AG20443 (cell line): ENCODE data around the gene CST7.
"Not testable (repeated sequence)": the region's sequence is repeated elsewhere in the genome, so short reads cannot be mapped to it uniquely, and the experiment has no call there.

Experiments
- DNase-seq: peaks from one replicate; pipeline ENCODE4 v3.0.0; 2012; ENCODE audit warnings: low spot score, mixed read lengths

CST7 gene

DNA sequence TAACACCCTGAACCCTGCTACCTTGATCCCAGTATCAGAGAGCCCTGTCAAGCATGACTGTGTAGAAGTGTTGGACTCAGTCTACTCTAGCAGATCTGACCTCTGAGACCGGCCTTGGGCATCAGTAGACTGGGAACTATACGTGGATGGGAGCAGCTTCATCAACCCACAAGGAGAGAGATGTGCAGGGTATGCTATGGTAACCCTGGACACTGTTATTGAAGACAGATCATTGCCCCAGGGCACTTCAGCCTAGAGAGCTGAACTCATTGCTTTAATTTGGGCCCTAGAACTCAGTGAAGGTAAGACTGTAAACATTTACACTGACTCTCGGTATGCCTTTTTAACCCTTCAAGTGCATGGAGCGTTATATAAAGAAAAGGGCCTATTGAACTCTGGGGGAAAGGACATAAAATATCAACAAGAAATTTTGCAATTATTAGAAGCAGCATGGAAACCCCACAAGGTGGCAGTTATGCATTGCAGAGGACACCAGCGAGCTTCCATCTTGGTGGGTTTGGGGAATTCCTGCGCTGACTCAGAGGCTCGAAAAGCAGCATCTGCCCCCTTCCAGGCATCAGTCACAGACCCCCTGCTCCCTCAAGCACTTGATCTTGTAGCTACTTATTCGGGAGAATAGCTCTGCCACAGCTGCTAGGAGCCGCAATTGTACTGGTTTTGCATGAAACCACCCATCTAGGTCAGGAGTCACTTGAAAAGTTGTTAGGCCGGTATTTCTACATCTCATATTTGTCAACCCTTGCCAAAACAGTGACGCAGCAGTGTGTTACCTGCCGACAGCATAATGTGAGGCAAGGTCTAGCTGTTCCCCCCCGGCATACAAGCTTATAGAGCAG lies 19.0 kb upstream of the CST7 start:
- DNase-seq = not testable (repeated sequence)

DNA sequence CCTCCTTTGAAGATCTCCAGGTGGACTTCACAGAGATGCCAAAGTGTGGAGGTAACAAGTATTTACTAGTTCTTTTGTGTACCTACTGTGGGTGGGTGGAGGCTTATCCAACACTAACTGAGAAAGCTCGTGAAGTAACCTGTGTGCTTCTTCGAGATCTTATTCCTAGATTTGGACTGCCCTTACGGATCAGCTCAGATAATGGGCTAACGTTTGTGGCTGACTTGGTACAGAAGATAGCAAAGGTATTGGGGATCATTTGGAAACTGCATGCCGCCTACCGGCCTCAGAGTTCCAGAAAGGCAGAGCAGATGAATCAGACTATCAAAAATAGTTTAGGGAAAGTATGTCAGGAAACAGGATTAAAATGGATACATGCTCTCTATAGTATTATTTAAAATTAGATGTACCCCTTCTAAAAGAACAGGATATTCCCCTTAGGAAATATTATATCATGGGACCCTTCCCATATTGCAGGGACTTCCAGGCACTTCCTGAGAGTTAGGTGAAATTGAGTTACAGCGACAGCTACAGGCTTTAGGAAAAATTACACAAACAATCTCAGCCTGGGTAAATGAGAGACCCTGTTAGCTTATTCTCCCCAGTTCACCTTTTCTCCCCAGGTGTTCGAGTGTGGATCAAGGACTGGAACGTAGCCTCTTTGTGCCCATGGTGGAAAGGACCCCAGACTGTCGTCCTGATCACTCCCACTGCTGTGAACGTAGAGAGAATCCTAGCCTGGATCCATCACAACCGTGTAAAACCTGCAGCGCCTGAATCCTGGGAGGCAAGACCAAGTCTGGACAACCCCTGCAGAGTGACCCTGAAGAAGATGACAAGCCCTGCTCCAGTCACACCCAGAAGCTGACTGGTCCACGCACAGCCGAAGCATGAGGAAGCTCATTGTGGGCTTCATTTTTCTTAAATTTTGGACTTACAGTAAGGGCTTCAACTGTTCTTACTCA lies 18.1 kb upstream of the CST7 start:
- not testable (repeated sequence) for DNase-seq

DNA sequence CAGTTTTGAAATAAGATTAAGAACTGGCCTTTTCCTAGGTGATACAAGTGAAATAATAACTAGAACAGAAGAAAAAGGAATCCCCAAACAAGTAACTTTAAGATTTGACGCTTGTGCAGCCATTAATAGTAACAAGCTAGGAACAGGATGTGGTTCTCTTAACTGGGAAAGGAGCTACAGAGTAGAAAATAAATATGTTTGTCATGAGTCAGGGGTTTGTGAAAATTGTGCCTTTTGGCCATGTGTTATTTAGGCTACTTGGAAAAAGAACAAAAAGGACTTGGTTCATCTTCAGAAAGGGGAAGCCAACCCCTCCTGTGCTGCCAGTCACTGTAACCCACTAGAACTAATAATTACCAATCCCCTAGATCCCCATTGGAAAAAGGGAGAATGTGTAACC lies 17.2 kb upstream of the CST7 start:
- DNase-seq = not testable (repeated sequence)

DNA sequence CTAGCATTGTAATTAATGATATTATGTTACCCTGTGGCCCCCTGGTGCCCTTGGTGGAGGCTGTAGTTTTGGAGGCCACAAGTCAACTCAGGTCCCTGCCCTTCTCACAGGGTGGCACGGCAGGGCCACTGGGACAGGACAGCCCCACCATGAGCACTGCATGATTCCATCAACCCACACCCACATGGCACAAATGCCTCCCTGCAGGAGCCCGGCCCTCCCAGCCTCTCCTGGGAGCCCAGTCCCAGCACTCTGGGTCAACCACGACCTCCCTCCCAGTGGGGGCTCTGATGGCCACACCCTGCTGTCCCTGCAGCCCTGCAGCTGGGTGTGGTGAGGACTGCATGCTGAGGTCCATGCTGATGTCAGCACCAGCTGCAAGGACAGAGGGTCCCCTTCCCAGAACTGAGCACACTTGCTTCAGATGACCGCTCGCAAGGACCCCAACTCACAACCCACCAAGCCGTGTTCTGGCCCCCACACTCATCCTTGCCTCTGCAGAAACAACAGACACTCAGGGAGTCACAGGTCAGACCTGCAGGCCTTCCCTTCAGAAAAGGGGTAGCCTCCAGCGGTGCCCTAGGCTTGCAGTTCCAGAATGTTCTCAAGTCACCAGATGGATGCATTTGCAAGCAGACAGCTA lies 15.7 kb upstream of the CST7 start:
- no peak for DNase-seq

DNA sequence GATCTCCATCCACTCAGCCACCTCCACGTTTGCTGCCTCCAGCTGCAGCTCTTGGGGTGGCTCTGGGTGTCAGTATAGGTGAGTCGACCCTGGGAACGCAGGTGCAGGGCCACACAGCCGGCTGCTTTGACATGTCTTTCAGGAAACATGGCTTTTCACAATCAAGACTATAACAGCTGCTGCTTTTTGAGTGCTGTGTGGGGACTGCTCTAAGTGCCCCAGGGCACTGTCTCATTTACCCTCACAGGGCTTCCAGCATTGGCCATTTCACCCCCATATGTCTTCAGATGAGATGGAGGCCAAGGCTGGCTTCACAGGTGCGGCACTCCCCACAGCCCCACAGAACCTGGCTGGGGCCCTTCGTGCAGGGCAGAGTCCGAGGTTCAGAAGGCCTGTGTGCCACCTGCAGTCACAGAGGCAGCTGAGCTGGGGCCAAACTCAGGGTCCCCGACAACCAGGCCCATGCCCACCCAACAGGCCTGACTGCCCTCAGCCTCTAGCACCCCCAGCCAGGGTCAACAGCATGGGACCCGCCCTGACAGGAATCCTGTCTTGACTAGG lies 14.9 kb upstream of the CST7 start:
- no peak for DNase-seq

DNA sequence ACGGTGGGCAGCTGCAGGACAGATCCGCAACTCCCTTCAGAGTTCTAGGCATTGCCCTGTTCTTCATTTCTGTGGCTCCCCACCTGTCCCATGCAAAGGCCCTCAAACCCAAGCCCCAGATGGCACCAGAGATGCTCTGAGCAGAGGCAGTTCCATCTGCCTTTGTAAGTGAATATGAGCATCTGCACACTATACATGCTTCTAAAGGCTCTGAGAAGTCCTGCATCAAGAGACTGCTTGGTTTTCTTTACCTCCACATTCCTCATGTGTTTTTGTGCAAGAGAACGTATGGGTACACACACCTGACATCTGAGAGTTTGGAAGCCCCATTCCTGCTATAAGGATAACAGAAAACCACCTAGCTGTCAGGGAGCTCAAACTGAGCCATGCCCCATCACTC lies 14.4 kb upstream of the CST7 start:
- no peak for DNase-seq

DNA sequence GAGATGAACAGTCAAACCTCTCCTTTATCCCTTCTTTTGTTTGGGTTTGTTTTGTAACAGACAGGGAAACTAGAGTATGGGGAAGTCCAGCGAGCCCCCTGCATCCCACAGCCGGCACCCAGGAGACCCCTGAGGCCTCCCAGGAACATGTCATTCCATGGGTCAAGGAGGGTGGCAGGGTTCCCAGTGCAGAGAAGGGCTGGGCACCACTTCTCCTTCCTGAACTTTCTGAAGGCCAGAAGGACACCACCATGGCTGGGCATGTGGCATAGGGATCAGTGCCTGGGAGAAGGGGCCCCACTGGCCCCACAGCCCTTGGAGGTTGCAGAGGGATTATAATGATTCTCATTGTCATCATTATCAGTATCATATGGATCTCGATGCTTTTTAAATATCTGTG lies 13.9 kb upstream of the CST7 start:
- no peak for DNase-seq

DNA sequence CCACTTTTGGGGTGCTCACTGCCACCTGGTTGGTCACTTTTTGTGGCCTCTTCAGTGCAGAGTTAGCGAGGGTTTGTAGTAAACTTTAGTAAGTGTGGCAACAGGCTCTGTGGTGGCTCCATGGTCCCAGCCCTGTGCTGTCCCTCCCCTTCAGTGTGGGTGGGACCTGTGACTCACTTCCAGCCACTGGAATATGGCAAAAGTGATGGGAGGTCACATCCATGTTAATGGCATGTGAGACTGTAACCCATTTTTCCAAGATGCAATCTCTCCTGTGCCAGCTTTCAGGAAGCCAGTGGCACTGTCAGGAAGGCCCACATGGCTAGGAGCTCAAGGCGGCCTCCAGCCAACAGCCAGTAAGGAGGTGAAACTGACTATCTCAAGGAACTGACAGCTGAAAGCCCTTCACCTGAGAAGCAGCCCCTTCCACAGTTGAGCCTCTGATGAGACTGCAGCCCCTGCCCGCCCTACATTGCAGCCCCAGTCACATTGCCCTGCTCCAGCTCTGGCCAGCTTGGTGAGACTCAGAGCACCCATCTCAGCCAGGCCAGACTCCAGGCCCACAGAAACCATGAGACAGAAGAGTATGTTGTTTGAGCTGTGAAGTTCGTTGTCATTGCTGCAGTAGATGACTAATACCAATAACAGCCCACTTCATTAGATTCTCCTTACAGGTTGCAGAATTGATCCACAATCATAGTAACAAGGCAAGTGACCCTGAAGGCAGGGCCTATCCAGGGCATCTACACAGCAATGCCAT lies 13.1 kb upstream of the CST7 start:
- no peak for DNase-seq

DNA sequence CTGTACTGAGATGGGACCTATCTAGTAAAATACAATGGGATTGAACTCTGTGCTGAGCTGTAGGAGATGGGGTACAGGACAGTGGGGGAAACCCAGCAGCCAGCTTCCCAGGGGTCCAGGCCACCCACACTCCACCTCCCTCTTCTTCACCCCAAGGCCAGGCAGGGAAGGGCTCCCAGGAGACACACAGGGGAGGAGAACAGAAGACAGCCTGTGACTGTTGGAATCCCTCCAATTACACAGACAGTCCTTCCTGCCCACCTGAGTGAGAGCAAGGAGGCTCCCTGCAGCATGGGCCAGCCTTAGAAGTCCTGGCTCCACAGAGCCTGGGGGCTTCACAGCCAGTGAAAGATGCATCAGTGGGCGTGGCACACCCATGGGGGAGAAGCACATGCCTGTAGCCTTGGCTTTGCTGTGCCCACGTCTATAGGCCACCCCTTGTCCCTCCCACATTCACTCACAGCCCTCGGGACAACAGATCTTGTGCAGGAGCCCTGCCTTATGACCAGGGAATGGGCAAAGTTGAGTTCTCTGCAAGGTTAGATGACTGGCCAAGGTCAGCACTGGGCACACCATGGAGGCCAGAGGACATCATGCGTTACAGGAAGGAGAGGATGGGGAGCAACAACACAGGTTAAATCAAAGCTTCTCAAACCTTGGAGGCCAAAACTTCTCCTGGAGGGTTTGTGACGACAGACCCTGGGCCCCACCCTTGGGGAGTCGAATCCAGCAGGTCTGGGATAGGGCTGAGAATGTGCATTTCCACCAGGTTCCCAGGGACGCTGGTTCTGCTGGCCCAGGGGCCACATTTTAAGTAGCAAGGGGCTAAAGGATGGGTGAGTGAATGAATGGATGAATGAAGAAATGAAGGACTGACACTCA lies 12.3 kb upstream of the CST7 start:
- no peak for DNase-seq

DNA sequence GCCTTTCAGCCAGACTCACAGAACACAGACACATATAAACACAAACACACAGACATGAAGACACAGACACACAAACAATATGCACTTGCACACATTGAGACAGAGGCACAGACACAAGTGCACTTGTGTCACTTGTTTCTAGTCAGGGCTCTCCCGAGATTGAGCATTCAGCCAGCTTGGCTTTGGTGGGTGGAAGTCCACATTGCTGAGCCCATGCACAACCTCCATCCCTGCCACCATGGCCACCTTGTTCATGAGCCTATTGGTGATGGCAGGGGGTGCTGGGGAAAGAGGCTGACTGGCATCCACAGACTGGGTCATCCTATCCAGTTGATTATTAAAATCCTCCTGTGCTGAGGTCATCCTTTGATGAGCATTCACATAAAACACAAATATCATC lies 11.5 kb upstream of the CST7 start:
- no peak for DNase-seq

DNA sequence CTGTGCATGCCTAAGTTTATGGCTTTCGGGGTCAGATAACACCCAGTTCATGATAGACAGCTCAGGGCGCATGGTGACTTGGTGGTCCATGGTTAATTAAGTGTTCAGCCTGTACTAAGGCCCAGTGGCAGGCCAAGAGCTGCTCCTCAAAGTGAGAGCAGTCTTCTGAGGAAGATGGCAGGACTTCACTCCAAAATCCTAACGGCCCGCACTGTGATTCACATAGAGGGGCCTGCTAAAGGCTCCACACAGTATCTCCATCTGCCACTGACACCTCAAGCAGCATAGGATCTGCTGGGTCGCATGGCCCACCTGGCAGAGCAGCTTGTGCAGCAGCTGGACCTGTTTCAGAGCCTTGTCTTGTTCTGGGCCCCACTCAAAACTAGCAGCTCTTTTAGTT lies 10.6 kb upstream of the CST7 start:
- DNase-seq = no peak

DNA sequence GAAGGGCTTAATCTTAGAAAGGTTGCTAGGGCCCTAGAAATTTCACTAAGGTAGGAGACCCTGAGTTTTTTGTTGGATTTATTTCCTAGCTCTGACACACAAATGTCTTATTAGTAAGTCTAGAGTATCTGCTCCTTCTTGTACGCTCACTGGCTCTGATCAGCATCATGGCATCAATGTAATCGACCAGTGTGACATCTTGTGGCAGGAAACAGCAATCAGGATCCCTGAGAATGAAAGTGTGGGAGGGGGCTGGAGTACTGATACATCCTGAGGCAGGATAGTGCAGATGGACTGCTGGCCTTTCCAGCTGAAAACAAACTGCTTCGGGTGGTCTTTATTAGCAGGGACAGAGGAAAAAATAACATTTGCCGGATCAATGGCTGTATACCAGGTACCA lies 10.0 kb upstream of the CST7 start:
- no peak for DNase-seq

DNA sequence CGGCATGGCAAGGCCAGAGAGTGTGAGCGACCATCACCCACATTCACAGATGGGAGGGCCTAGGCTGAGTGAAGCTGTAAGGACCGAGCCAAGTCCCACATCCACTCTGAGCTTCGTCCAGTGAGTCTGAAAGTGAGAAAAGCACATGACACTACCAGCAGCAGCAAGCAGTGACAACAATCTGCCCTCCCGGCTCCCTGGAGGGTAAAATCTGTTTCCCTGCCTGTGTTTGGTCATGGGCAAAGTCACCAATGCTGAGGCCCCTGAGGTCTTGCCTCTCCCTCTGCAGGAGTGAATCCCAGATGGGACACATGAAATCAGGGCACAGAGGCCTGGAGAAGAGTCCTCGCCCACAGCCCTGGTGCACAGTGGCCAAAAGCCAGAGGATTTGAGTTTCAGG lies 6.4 kb upstream of the CST7 start:
- no peak for DNase-seq

DNA sequence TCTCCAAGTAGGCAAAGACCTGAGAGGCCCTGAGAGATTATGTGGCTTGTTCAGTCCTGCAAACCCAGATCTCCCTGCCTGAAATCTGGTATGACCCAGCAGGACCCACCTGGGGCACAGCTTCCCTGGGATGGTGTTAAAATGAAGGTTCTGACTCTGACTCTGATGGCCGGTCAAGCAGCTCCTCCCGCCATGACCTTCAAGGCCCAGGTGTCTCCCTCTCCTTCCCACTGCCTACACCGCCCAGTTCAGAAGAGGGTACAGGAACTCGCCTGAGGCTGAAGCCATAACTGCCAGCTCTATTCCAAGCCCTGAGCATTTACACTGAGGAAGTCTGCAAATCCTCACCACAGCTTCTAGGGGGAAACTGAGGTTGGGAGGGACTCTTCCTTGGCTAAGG lies 5.9 kb upstream of the CST7 start:
- no peak for DNase-seq

DNA sequence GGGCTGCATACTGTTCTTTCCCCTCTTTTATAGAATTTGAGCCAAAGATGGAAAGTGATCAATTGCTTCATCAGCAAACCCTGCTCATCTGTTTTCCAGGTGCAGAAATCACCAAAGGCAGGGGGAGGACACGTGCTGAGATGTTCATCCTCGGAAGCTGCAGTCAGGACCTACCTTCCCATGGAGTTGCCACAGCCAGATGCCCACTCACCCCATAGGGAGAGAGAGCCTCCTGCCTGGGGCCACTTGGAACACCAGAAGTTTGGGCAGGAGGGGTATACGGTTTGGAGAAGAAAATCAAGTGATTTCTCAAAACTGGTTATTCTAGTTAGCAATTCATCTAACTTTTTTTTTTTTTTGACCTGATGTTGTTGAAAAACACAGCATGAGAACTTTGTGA lies 5.3 kb upstream of the CST7 start:
- DNase-seq = no peak

DNA sequence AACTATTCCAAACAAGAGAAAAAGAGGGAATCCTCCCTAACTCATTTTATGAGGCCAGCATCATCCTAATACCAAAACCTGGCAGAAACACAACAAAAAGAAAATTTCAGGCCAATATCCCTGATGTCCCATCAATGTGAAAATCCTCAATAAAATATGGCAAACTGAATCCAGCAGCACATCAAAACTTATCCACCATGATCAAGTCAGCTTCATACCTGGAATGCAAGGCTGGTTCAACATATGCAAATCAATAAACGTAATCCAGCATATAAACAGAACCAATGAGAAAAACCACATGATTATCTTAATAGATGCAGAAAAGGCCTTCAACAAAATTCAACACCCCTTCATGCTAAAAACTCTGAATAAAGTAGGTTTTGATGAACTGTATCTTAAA lies 2.7 kb upstream of the CST7 start:
- not testable (repeated sequence) for DNase-seq

DNA sequence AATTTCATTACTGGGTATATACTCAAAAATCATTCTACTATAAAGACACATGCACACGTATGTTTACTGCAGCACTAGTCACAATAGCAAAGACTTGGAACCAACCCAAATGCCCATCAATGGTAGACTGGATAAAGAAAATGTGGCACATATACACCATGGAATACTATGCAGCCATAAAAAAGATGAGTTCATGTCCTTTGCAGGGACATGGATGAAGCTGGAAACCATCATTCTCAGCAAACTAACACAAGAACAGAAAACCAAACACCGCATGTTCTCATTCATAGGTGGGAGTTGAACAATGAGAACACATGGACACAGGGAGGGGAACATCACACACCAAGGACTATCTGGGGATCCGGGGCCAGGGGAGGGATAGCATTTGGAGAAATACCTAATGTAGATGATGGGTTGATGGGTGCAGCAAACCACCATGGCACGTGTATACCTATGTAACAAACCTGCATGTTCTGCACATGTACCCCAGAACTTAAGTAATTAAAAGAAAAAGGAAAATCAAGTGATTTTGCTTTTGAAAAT lies 602 bp upstream of the CST7 start:
- not testable (repeated sequence) for DNase-seq

DNA sequence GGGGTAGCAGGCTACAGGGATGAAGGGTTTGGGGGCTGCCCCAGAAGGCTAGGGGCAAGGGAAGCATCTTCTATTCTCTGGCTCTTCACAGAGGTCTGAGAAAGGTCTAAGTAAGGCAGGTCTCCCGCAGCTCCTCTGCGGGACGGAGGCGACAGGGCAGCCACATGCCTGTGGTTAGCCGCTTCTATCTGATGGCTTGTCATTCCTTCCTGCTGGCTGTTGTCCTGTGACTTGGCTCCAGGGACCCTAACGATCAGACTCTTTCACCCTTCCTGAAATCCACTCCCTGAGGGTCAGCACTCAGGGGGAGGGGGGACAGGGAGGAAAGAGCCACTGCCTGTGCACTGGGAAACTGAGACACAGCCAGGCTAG lies 673 bp downstream of the CST7 start:
- no peak for DNase-seq

DNA sequence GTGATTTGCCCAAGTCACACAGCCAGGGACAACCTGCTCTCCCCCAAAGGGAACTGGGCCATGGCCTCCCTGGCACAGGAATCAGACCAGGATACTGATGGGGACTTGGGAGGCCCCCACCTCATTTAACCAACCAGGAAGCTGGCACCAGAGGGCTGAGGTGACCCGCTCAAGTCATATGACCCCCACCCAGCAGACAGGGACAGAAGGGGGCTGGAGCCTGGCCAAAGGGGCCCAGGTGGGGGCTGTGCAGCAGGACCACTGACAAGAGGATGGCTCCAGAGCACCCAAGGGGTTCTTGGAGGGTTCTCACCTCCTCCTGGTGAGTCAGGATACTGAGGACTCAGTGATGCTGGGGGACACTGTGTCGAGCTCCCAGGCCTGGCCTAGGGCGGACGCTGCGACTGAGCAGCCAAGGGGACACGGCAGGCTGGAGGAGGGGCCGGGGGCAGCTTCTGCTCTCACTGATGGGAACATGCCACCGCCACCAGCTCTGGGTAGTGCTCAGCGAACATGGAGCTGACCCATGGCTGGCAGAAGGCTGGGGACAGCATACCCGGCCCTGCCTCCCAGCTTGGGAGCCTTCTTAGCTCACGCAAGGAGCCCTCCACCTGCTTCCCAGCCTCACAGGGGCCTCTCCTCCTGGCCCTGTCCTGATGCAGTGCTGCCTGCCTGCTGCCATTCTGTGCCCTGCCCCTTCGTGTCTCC lies 1.2 kb downstream of the CST7 start:
- DNase-seq = no peak
